ENCODE measurements around the gene CYSLTR2.

- TF ChIP-seq, protein P1, sequence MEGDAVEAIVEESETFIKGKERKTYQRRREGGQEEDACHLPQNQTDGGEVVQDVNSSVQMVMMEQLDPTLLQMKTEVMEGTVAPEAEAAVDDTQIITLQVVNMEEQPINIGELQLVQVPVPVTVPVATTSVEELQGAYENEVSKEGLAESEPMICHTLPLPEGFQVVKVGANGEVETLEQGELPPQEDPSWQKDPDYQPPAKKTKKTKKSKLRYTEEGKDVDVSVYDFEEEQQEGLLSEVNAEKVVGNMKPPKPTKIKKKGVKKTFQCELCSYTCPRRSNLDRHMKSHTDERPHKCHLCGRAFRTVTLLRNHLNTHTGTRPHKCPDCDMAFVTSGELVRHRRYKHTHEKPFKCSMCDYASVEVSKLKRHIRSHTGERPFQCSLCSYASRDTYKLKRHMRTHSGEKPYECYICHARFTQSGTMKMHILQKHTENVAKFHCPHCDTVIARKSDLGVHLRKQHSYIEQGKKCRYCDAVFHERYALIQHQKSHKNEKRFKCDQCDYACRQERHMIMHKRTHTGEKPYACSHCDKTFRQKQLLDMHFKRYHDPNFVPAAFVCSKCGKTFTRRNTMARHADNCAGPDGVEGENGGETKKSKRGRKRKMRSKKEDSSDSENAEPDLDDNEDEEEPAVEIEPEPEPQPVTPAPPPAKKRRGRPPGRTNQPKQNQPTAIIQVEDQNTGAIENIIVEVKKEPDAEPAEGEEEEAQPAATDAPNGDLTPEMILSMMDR (conservative IDR thresholded peaks at IDR 0.05; ENCODE audit: low read length), result no peak
- TF ChIP-seq EZH2phosphoT487 (IDR thresholded peaks at IDR 0.05; ENCODE audit: borderline replicate concordance, low read depth, low read length), result no peak
Measured at GRCh38 chr13:48731001-48731658, 77.4 kb downstream of the CYSLTR2 start.
